IPS-15b (cell line): Measurements from ENCODE around the gene SAMD8.
"Not testable (repeated sequence)": the region's sequence is repeated elsewhere in the genome, so short reads cannot be mapped to it uniquely, and the experiment has no call there.

Experiments
- H3K27me3 ChIP-seq: one replicate; pipeline ENCODE4 v1.6.1; 2013; ENCODE audit warnings: low read length; ENCODE audit not compliant: control insufficient read depth, insufficient read depth
- H3K36me3 ChIP-seq: one replicate; pipeline ENCODE4 v1.6.1; 2013; ENCODE audit warnings: low read length; ENCODE audit not compliant: control insufficient read depth, insufficient read depth
- H3K4me1 ChIP-seq: one replicate; pipeline ENCODE4 v1.6.1; 2013; ENCODE audit warnings: mild to moderate bottlenecking, low read length; ENCODE audit not compliant: control insufficient read depth, insufficient read depth
- H3K4me3 ChIP-seq: one replicate; pipeline ENCODE4 v1.5.1; 2013; ENCODE audit warnings: low read depth, low read length
- H3K9ac ChIP-seq: one replicate; pipeline ENCODE4 v1.6.1; 2013; ENCODE audit warnings: low read depth, mild to moderate bottlenecking, low read length
- H3K9me3 ChIP-seq: one replicate; pipeline ENCODE4 v1.6.1; 2013; ENCODE audit warnings: mild to moderate bottlenecking, low read length; ENCODE audit not compliant: control insufficient read depth, insufficient read depth

The SAMD8 gene

DNA sequence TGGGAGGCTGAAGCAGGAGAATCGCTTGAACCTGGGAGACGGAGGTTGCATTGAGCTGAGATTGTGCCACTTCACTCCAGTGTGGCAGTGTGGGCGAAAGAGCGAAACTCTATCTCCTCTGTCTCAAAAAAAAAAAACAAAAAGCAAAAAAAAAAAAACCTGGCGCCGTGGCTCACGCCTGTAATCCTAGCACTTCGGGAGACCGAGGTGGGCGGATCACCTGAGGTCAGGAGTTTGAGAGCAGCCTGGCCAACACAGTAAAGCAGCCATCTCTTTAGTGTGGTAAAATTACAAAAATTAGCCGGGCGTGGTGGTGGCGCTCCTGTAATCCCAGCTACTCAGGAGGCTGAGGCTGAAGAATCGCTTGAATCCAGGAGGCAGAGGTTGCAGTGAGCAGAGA lies 95.2 kb downstream of the SAMD8 start:
- H3K27me3 ChIP-seq, H3K4me1 ChIP-seq, H3K9ac ChIP-seq, H3K9me3 ChIP-seq, H3K36me3 ChIP-seq, H3K4me3 ChIP-seq: not testable (repeated sequence)

DNA sequence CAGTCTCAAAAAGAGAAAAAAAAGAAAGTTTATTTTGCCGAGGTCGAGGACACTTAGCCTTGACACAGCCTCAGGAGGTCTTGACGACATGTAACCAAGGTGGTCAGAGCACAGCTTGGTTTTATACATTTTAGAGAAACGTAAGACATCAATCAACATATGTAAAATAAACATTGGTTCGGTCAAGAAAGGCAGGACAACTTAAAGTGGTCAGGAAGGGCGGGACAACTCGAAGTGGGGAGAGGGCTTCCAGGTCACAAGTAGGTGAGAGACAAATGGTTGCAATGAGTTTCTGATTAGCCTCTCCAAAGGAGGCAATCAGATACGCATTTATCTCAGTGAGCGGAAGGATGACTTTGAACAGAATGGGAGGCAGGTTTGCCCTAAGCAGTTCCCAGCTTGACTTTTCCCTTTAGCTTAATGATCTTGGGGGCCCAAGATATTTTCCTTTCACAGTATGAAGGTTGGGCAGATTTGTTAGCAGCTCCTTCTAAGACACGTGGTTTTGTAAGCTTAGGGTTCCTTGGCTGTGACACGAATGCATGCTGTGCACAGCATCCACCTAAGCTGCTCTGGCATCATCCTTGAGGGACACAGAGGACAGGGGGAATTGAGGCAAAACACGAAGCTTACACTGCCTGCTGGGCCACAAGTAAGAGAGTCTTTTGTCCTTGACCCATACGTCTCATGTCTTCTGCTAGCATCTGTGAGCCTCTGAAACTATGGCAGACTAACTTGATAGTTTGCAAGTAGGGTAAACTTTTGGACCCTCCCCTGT lies 95.8 kb downstream of the SAMD8 start:
- peaks cover under 1% of the 10 kb centered on the region for H3K36me3 ChIP-seq
- peaks cover 6% of the 10 kb centered on the region for H3K4me1 ChIP-seq
- no peaks in the 10 kb centered on the region for H3K9me3 ChIP-seq
- H3K27me3 ChIP-seq = no peaks in the 10 kb centered on the region
- no peak overlapping the region for H3K9ac ChIP-seq
- no peak overlapping the region for H3K4me3 ChIP-seq

DNA sequence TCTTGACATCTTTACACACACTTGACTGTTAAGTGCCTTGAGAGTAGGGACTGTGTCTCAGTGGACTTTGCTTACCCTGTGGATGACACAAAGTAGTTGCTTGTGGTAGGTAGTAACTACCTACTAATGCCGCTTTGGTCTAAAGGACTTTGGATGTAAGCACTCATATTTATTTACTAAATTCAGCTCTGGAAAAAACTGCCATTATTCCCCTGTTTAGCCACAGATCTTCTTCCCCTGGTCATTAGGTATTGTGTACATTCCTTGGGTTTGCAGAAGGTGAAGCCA lies 96.3 kb downstream of the SAMD8 start:
- H3K9ac ChIP-seq = no peak overlapping the region
- H3K27me3 ChIP-seq = no peaks in the 10 kb centered on the region
- H3K9me3 ChIP-seq = no peaks in the 10 kb centered on the region
- H3K36me3 ChIP-seq = peaks cover 6% of the 10 kb centered on the region
- H3K4me1 ChIP-seq = peaks cover 8% of the 10 kb centered on the region
- H3K4me3 ChIP-seq = no peak overlapping the region

DNA sequence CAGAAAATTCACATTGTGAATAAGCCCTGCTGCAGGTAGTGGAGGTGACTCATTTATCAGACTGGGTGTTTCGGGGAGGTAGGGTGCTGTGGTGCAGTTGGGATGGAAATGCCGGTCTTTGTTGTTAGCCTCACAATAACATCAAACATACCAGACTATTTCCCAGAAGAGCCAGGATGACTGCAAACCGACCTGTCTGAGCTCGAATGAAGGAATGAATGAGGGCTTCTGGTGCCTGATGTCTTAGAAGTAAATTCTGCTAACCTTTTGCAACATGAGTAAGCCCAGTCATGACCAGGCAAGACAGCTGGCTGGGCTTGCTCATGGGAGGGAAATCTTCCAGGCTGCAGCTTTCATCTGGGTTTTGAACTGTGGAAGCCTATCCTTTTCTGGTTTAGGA lies 96.7 kb downstream of the SAMD8 start:
- no peak overlapping the region for H3K4me3 ChIP-seq
- peaks cover 8% of the 10 kb centered on the region for H3K4me1 ChIP-seq
- H3K36me3 ChIP-seq = peaks cover 10% of the 10 kb centered on the region
- no peak overlapping the region for H3K9ac ChIP-seq
- H3K27me3 ChIP-seq = no peaks in the 10 kb centered on the region
- H3K9me3 ChIP-seq = no peaks in the 10 kb centered on the region

DNA sequence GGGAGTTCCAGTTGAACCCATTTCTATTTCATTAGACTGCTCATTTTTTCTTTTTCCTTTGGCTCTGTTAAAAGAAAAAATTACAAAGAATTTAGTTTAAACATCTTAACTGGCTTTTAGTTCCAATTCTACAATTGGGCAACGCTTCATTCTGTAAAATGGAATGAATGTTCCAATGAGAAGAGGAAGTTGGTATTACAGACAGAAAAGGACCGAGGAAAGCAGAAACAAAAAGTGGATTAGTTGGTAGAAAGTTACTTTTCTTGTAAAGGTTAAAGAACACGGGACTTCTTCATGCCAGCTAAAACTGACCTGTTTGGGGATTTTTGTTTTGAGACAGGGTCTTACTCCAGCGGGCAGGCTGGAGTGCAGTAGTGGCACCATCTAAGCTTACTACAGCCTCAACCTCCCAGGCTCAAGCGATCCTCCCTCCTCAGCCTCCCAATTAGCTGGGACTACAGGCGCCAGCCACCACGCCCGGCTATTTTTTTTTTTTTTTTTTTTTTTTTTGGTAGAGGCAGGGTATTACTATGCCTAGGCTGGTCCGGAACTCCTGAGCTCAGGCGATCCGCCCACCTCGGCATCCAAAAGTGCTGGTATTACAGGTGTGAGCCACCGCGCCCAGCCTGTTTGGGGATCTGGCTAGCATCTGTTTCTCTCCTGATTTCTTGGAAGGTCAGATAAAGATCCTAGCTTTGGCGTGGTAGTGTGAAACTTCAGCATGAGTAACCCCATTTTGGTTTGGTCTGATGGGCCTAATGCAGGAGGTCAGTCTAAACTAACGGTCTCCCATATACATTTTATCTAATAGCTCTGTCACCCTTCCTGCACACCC lies 97.8 kb downstream of the SAMD8 start:
- Histone ChIP-seq H3K27me3 (no peaks in the 10 kb centered on the region), H3K9ac (peak overlapping the region; percentile 98), H3K9me3 (no peaks in the 10 kb centered on the region)

GRCh38 chr10:75209921-75210281 lies 98.4 kb downstream of the SAMD8 start:
- no peaks in the 10 kb centered on the region for H3K27me3 ChIP-seq
- peak overlapping the region; percentile 96 for H3K4me3 ChIP-seq
- peak overlapping the region; percentile 98 for H3K9ac ChIP-seq
- H3K9me3 ChIP-seq = no peaks in the 10 kb centered on the region
- H3K4me1 ChIP-seq = peaks cover 8% of the 10 kb centered on the region
- peaks cover 21% of the 10 kb centered on the region for H3K36me3 ChIP-seq

More for the DNA sequence above, 97.8 kb downstream of the SAMD8 start:
- peaks cover 8% of the 10 kb centered on the region for H3K4me1 ChIP-seq
- H3K4me3 ChIP-seq = peak overlapping the region; percentile 96
- peaks cover 15% of the 10 kb centered on the region for H3K36me3 ChIP-seq

- Histone ChIP-seq H3K9ac (peak within 1 kb of the TSS; percentile 98), H3K4me3 (peak within 1 kb of the TSS; percentile 96), H3K9me3 (no peaks in the 10 kb centered on the region), H3K36me3 (peaks cover 21% of the 10 kb centered on the region), H3K27me3 (no peaks in the 10 kb centered on the region), H3K4me1 (peaks cover 8% of the 10 kb centered on the region)
Observed at GRCh38 chr10:75210282-75211006, 99.0 kb downstream of the SAMD8 start, which contains the start of gene VDAC2. TSS of gene VDAC2 (plus strand) at chr10:75210796. CDS start at chr10:75211159, 363 bp downstream.

DNA sequence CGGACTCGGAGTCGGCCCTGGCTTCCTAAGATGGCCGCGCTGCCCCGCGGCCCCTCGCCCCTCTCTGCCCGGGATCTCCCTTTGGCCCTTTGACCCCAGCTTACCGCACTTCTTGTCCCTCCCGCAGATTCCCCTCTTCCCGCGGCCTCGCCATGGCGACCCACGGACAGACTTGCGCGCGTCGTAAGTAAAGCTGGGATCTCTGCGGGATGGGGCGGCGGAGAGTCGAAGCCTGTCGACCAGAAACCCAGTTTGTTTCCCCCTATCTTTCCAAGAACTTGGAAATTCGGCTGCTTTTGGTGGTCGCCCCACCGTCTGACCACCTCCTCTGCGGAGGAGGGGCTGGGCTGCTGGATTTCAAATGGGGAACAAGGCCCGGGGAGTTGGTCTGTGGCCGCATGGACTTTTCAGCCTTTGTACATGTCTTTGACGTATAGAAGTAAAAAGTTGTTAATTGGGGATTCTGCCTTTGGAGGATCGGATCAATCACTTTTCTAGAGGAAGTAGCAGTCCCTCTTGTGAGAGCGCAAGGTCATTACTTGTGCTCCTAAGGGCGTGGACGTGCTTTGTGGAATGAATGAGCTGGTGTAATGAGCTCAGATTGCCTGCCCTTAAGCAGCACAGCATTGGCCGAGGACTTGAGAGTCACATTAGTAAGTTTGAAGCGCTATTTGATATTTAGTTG lies 99.7 kb downstream of the SAMD8 start:
- no peaks in the 10 kb centered on the region for H3K9me3 ChIP-seq
- H3K36me3 ChIP-seq = peaks cover 26% of the 10 kb centered on the region

DNA sequence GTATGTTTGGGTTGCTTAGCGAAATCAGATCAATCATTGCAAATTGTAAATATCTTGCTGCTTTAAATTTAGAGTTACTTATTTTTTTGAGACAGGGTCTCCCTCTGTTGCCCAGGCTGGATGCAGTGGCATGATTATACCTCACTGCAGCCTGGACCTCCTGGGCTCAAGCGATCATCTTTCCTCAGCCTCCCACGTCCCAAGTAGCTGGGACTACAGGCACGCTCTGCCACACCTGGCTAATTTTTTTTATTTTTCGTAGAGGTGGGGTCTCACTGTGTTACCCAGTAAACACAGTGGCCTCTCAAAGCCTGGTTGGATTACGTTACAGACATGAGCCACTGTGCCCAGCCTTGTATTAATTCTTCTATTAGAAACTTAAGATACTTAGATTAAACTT lies 100.9 kb downstream of the SAMD8 start:
- peaks cover 30% of the 10 kb centered on the region for H3K36me3 ChIP-seq
- no peaks in the 10 kb centered on the region for H3K27me3 ChIP-seq
- H3K4me3 ChIP-seq = peak overlapping the region; percentile 96
- peaks cover 8% of the 10 kb centered on the region for H3K4me1 ChIP-seq
- H3K9ac ChIP-seq = no peak overlapping the region
- H3K9me3 ChIP-seq = no peaks in the 10 kb centered on the region

More for the DNA sequence above, 99.7 kb downstream of the SAMD8 start:
- H3K9ac ChIP-seq = peak overlapping the region; percentile 98
- peak overlapping the region; percentile 96 for H3K4me3 ChIP-seq
- peaks cover 8% of the 10 kb centered on the region for H3K4me1 ChIP-seq
- H3K27me3 ChIP-seq = no peaks in the 10 kb centered on the region

- no peak overlapping the region for H3K9ac ChIP-seq
- no peak overlapping the region for H3K4me3 ChIP-seq
- H3K4me1 ChIP-seq = peaks cover 21% of the 10 kb centered on the region
- peaks cover 35% of the 10 kb centered on the region for H3K36me3 ChIP-seq
- H3K9me3 ChIP-seq = no peaks in the 10 kb centered on the region
- H3K27me3 ChIP-seq = no peaks in the 10 kb centered on the region
Observed at GRCh38 chr10:75220274-75220673, 108.8 kb downstream of the SAMD8 start.

- H3K9ac ChIP-seq, H3K9me3 ChIP-seq, H3K27me3 ChIP-seq, H3K4me3 ChIP-seq: not testable (repeated sequence)
- peaks cover 31% of the 10 kb centered on the region for H3K36me3 ChIP-seq
- peaks cover 29% of the 10 kb centered on the region for H3K4me1 ChIP-seq
Observed at GRCh38 chr10:75221492-75221891, 110.0 kb downstream of the SAMD8 start.
